Activated CD4-positive, alpha-beta T cell treated with anti-CD3 and anti-CD28 coated beads, Interleukin-2, amount 10 ng/mL, durations not matched to agents 7 days and 5 days (primary cell): ENCODE measurements around the gene NFAT5. TPM values are rescaled to one million over a fixed set of nuclear protein-coding genes. Genes with fewer than 3 reads are reported as not detected.

Experiments used
- CTCF ChIA-PET: fragments of 350-600 bp; sonication (Branson Sonifier 250); formaldehyde crosslinking; loops from one replicate; lab custom pipeline; 2021; ENCODE audit warnings: antibody characterized with exemption; lab: Charles Lee
- POLR2A ChIA-PET: fragments of 350-600 bp; sonication (Branson Sonifier 250); formaldehyde crosslinking; loops from one replicate; lab custom pipeline; 2021; ENCODE audit warnings: antibody characterized with exemption; lab: Charles Lee
- DNase-seq: peaks from one replicate; pipeline ENCODE4 v3.0.0-alpha.2; 2020
- H3K27ac Mint-ChIP-seq: one replicate; pipeline ENCODE4 v1.8.0; 2021; ENCODE audit warnings: mild to moderate bottlenecking, moderate library complexity, mixed read lengths
- H3K27me3 Mint-ChIP-seq: one replicate; pipeline ENCODE4 v1.8.0; 2021; ENCODE audit warnings: mixed read lengths
- H3K36me3 Mint-ChIP-seq: one replicate; pipeline ENCODE4 v1.8.0; 2021; ENCODE audit warnings: low read depth, mixed read lengths
- H3K4me1 Mint-ChIP-seq: one replicate; pipeline ENCODE4 v1.8.0; 2021; ENCODE audit warnings: mixed read lengths
- H3K4me3 Mint-ChIP-seq: one replicate; pipeline ENCODE4 v1.8.0; 2021; ENCODE audit warnings: mild to moderate bottlenecking, moderate library complexity, mixed read lengths
- H3K9me3 Mint-ChIP-seq: one replicate; pipeline ENCODE4 v1.8.0; 2021; ENCODE audit warnings: mixed read lengths
- total RNA-seq, 2 experiments: library from RNA; stranded (reverse); gene quantifications; one replicate each; pipeline ENCODE4 v1.2.3, GENCODE V29; 2021

NFAT5 gene
- total RNA-seq, 2 experiments from 2014 or later = 18.5 to 19.5 TPM

GRCh38 chr16:69709456-69710084 is 143.8 kb downstream of the NFAT5 start:
- Mint-ChIP-seq H3K4me1 (peaks cover 3% of the 10 kb centered on the region), H3K9me3 (no peaks in the 10 kb centered on the region), H3K27me3 (no peaks in the 10 kb centered on the region), H3K36me3 (peaks cover 3% of the 10 kb centered on the region), H3K4me3 (no peak overlapping the region), H3K27ac (no peak overlapping the region)
- peak; percentile 36 for DNase-seq
- POLR2A ChIA-PET = no interaction called here
- CTCF ChIA-PET = interaction anchor here (0.6 to 2.4 kb wide), 4 partner anchors 10 to 53 kb away, joined by 3 to 9 read pairs (median 6); partner anchors contain the start of genes NOB1, NQO1 and WWP2

DNA sequence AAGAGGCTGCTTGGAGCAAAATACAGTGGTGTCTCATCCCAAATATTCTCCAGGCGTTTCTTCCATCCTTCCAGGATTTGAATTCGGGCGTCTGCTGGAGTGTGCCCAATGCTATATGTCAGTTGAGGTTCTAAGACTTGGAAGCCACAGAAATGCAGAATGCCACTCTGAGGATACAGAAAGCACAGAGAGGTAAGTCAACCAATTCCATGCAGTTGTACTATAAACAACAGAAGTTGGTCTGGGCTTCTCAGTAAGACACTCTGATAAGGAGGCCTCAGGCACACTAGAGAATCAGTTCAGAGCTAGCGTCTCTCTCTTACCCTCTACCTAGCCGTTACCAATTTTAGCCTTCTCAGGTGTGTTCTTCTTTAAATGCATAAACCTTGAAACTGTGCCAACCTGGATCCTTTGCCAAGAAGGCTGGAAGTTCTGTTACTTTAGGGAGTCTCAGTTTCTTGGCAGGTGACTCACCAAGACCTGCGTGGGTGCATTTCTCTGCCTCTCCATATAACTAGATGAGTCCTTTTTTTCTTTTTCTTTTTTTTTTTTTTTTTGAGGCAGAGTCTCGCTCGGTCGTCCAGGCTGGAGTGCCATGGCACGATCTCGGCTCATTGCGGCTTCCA is 145.5 kb downstream of the NFAT5 start:
- ChIA-PET POLR2A (interaction anchor here (1.2 kb wide), 1 partner anchor 43 kb away, joined by 6 read pairs; the partner anchor contains the start of gene NOB1), CTCF (interaction anchor here (0.7 to 2.4 kb wide), 2 partner anchors 43 to 55 kb away, joined by 4 to 9 read pairs; partner anchors contain the start of gene NOB1)
- no peak overlapping the region for H3K27ac Mint-ChIP-seq
- no peaks in the 10 kb centered on the region for H3K9me3 Mint-ChIP-seq
- H3K27me3 Mint-ChIP-seq = no peaks in the 10 kb centered on the region
- no peak overlapping the region for H3K4me3 Mint-ChIP-seq
- H3K4me1 Mint-ChIP-seq = peaks cover 3% of the 10 kb centered on the region
- DNase-seq = no peak
- H3K36me3 Mint-ChIP-seq = peaks cover 6% of the 10 kb centered on the region

DNA sequence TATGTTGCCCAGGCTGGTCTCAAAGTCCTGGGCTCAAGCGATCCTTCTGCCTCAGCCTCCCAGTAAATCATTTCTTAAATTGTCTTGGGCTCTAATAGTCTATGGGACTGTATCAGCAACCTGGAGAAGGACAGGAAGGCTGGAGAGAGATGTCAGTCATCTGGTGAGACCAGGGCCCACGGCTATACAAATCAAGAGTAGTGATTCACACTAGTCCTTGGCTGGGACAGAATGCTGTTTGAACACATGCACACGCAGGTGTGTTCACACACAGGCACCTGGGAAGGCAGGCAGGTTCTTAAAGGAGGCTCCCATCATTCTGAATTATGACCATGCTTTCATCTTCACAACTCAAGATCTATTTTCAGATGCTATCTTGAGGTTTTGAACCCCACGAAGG is 146.5 kb downstream of the NFAT5 start:
- Mint-ChIP-seq H3K27me3 (no peaks in the 10 kb centered on the region), H3K9me3 (no peaks in the 10 kb centered on the region), H3K4me3 (no peak overlapping the region), H3K36me3 (peaks cover 11% of the 10 kb centered on the region), H3K27ac (no peak overlapping the region), H3K4me1 (peaks cover 3% of the 10 kb centered on the region)
- ChIA-PET POLR2A (no interaction called here), CTCF (interaction anchor here (0.7 kb wide), 1 partner anchor 60 kb away, joined by 3 read pairs; no protein-coding TSS in a partner anchor)
- DNase-seq = peak; percentile 0

DNA sequence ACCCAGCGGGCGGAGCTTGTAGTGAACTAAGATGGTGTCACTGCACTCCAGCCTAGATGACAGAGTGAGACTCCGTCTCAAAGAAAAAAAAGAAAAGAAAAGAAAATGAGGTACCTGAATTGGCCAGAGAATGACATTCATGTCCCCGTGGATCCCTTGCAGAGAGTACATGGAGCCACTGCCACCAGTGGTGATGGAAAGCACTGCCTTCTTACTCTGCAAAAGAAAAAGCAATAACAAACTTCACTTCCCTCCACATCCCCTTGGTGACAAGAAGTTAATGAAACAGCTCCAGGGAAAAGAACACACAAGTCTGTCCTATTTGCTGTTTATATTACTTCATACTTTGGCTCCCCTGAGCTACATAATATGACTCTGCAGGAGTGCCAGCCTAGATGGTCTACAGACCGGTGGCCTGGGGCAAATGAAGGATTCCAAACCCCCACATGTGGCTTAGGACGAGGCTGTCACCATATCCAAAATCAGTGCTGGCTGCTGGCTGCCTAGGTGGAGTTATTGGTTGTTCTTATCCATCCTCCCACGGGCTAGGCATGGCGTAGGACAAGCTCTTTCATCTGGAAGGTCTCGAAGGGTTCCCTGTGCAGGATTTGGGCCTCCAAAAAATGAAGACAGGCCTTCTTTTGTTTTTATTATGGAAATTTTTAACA is 147.3 kb downstream of the NFAT5 start:
- CTCF ChIA-PET = interaction anchor here (0.7 to 1.0 kb wide), 2 partner anchors 41 to 65 kb away, joined by 3 to 7 read pairs; partner anchors contain the start of gene NOB1
- H3K4me1 Mint-ChIP-seq = peaks cover 3% of the 10 kb centered on the region

DNA sequence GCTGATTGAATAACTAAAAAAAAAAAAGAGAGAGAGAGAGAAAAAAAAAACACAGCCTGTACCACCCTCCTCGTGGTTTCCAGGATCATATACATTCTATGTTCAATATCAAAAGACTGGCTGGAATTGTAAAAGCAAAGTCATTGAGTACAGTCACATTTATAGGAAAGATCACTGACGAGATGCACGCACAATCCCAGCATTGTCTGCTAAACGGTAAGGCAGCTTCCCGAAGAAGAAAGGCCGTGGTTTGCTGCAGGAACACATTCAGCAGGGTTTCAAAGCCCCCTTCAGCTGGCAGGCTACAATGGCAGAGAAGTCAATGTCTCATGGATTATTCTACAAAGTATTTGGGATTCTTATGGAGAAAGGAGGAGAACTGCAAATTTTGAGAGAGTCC is 151.3 kb downstream of the NFAT5 start:
- H3K27me3 Mint-ChIP-seq = no peaks in the 10 kb centered on the region
- DNase-seq = no peak
- H3K36me3 Mint-ChIP-seq = peaks cover 8% of the 10 kb centered on the region
- ChIA-PET CTCF (interaction anchor here (0.9 to 2.4 kb wide), 3 partner anchors 9 to 37 kb away, joined by 3 to 10 read pairs (median 7); partner anchors contain the start of genes NOB1 and NQO1), POLR2A (no interaction called here)
- H3K27ac Mint-ChIP-seq = no peak overlapping the region
- H3K4me3 Mint-ChIP-seq = no peak overlapping the region
- H3K9me3 Mint-ChIP-seq = no peaks in the 10 kb centered on the region
- H3K4me1 Mint-ChIP-seq = peaks cover 2% of the 10 kb centered on the region

More for the DNA sequence above, 147.3 kb downstream of the NFAT5 start:
- H3K9me3 Mint-ChIP-seq = no peaks in the 10 kb centered on the region
- H3K4me3 Mint-ChIP-seq = no peak overlapping the region
- no peak overlapping the region for H3K27ac Mint-ChIP-seq
- POLR2A ChIA-PET = no interaction called here
- H3K27me3 Mint-ChIP-seq = no peaks in the 10 kb centered on the region
- H3K36me3 Mint-ChIP-seq = peaks cover 12% of the 10 kb centered on the region
- DNase-seq = peak; percentile 2

DNA sequence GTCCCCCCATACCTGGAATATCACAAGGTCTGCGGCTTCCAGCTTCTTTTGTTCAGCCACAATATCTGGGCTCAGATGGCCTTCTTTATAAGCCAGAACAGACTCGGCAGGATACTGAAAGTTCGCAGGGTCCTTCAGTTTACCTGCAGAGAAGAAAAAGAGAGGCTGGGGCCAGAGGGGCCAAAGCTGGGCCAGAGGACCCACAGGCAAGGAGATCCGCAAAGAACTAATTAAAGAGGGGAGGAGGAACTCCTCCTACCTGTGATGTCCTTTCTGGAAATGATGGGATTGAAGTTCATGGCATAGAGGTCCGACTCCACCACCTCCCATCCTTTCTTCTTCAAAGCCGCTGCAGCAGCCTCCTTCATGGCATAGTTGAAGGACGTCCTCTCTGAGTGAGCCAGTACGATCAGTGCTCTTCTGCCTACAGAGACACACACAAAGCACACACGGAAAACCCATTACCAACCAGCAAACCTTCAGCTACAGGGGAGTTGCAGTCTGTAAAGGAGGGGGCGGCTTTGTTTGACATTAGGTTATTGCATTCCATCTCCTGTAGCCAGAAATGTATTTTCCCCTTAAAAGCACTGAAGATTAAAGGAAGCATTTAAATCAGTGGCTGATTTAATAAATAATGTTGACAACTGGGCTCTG is 152.5 kb downstream of the NFAT5 start:
- H3K27ac Mint-ChIP-seq = no peak overlapping the region
- POLR2A ChIA-PET = no interaction called here
- H3K4me1 Mint-ChIP-seq = peaks cover 10% of the 10 kb centered on the region
- no peaks in the 10 kb centered on the region for H3K27me3 Mint-ChIP-seq
- H3K36me3 Mint-ChIP-seq = peaks cover 8% of the 10 kb centered on the region
- CTCF ChIA-PET = interaction anchor here (0.9 to 1.7 kb wide), 3 partner anchors 30 to 44 kb away, joined by 3 to 10 read pairs (median 3); partner anchors contain the start of genes NOB1 and WWP2
- DNase-seq = no peak
- H3K9me3 Mint-ChIP-seq = no peaks in the 10 kb centered on the region
- no peak overlapping the region for H3K4me3 Mint-ChIP-seq

- Mint-ChIP-seq H3K27ac (no peak overlapping the region), H3K27me3 (no peaks in the 10 kb centered on the region), H3K4me3 (no peak overlapping the region), H3K36me3 (peaks cover 5% of the 10 kb centered on the region), H3K9me3 (no peaks in the 10 kb centered on the region), H3K4me1 (peaks cover 29% of the 10 kb centered on the region)
- CTCF ChIA-PET = interaction anchor here (1.7 kb wide), 1 partner anchor 34 kb away, joined by 4 read pairs; the partner anchor contains the start of gene NOB1
- DNase-seq = no peak
- POLR2A ChIA-PET = no interaction called here
Observed at GRCh38 chr16:69720822-69721430, 155.2 kb downstream of the NFAT5 start.

- no peaks in the 10 kb centered on the region for H3K9me3 Mint-ChIP-seq
- no peaks in the 10 kb centered on the region for H3K27me3 Mint-ChIP-seq
- ChIA-PET POLR2A (no interaction called here), CTCF (interaction anchor here (0.7 to 1.7 kb wide), 2 partner anchors 33 to 100 kb away, joined by 4 read pairs; partner anchors contain the start of gene NOB1)
- peaks cover 35% of the 10 kb centered on the region for H3K4me1 Mint-ChIP-seq
- no peak for DNase-seq
- H3K36me3 Mint-ChIP-seq = peaks cover 5% of the 10 kb centered on the region
- H3K4me3 Mint-ChIP-seq = no peak overlapping the region
- H3K27ac Mint-ChIP-seq = no peak overlapping the region
Observed at GRCh38 chr16:69721441-69721957, 155.7 kb downstream of the NFAT5 start.

GRCh38 chr16:69724414-69724873 is 158.7 kb downstream of the NFAT5 start:
- Mint-ChIP-seq H3K27me3 (no peaks in the 10 kb centered on the region), H3K4me3 (no peak overlapping the region), H3K4me1 (peaks cover 57% of the 10 kb centered on the region), H3K36me3 (no peaks in the 10 kb centered on the region), H3K9me3 (no peaks in the 10 kb centered on the region), H3K27ac (peak overlapping the region; percentile 74)
- CTCF ChIA-PET = interaction anchor here (0.5 to 7.9 kb wide), 5 partner anchors 11 to 635 kb away, joined by 3 to 50 read pairs (median 3); partner anchors contain the start of gene NOB1
- no peak for DNase-seq
- POLR2A ChIA-PET = no interaction called here

GRCh38 chr16:69724981-69725479 is 159.3 kb downstream of the NFAT5 start:
- Mint-ChIP-seq H3K9me3 (no peaks in the 10 kb centered on the region), H3K27ac (peak overlapping the region; percentile 97), H3K4me3 (peak overlapping the region; percentile 92), H3K27me3 (no peaks in the 10 kb centered on the region), H3K4me1 (peaks cover 57% of the 10 kb centered on the region), H3K36me3 (no peaks in the 10 kb centered on the region)
- ChIA-PET CTCF (interaction anchor here (0.6 to 7.9 kb wide), 6 partner anchors 10 to 635 kb away, joined by 3 to 50 read pairs (median 6); partner anchors contain the start of gene NOB1), POLR2A (no interaction called here)
- no peak for DNase-seq
